ENCODE data around the gene HNRNPA0. TPM values are rescaled to one million over a fixed set of nuclear protein-coding genes. Genes with fewer than 3 reads are reported as not detected.

Gene HNRNPA0
- total RNA-seq, 1 experiment from 2014 or later = 68.5 TPM

GRCh38 chr5:137760719-137761516 is 6.8 kb upstream of the HNRNPA0 start:
- no peaks in the 10 kb centered on the region for H3K4me1 Mint-ChIP-seq
- Histone ChIP-seq H2AK5ac (ENCODE audit: insufficient read length, low read length) (no peak overlapping the region), H3K56ac (ENCODE audit: insufficient read length, low read depth, low read length) (no peak overlapping the region), H3K23ac (ENCODE audit: insufficient read length, low read depth, low read length) (no peak overlapping the region), H3K9ac (ENCODE audit: extremely low read depth, insufficient read length, low read length) (no peak overlapping the region), H3K14ac (ENCODE audit: insufficient read depth, low read length) (no peak overlapping the region), H3K79me2 (ENCODE audit: insufficient read depth, low read length) (no peaks in the 10 kb centered on the region), H3K9me3 (ENCODE audit: control insufficient read depth, low read depth, low read length) (no peaks in the 10 kb centered on the region), H2BK15ac (ENCODE audit: low read depth, low read length) (no peak overlapping the region), H3K27me3 (ENCODE audit: insufficient read depth, low read length) (no peaks in the 10 kb centered on the region), H3K23me2 (ENCODE audit: insufficient read length, low read depth, low read length, poor library complexity, severe bottlenecking) (no peaks in the 10 kb centered on the region), H2BK5ac (ENCODE audit: insufficient read length, low read length) (no peak overlapping the region), H2BK12ac (ENCODE audit: insufficient read length, low read depth, low read length) (no peak overlapping the region), H3K4me2 (ENCODE audit: insufficient read depth, insufficient read length, low read length) (no peak overlapping the region), H3K4me1 (ENCODE audit: insufficient read depth, low read length) (no peaks in the 10 kb centered on the region), H2BK120ac (ENCODE audit: low read depth, low read length, poor library complexity, severe bottlenecking) (no peak overlapping the region), H3K4ac (ENCODE audit: low read depth, low read length) (no peak overlapping the region), H3K27ac (ENCODE audit: insufficient read length, low read depth, low read length) (no peak overlapping the region), H2BK20ac (ENCODE audit: low read depth, low read length, poor library complexity, severe bottlenecking) (no peak overlapping the region), H3T11ph (ENCODE audit: low read length) (no peak overlapping the region), H3K18ac (ENCODE audit: insufficient read length, low read depth, low read length) (no peak overlapping the region), H4K91ac (ENCODE audit: insufficient read length, low read depth, low read length) (no peak overlapping the region), H4K20me1 (ENCODE audit: control insufficient read depth, insufficient read depth, insufficient read length) (no peaks in the 10 kb centered on the region), H4K8ac (replicated peaks; ENCODE audit: insufficient read length, low read depth, low read length) (no peak overlapping the region), H2AFZ (ENCODE audit: low read length) (no peak overlapping the region), H4K5ac (ENCODE audit: insufficient read length, low read depth, low read length) (no peak overlapping the region), H3K79me1 (ENCODE audit: insufficient read depth, low read depth, low read length, poor library complexity, severe bottlenecking) (no peaks in the 10 kb centered on the region)
- TF ChIP-seq CTCF (conservative IDR thresholded peaks at IDR 0.05) = no peak
- peaks cover 0 to 11% (median 0%) of the 10 kb centered on the region in 3 experiments; a peak in 2 of 7 replicates for H3K36me3 Mint-ChIP-seq (ENCODE audit: insufficient read depth in 1 of 3, low read depth in 3 of 3)
- H3K27ac Mint-ChIP-seq = no peak overlapping the region; a peak in 1 of 7 replicates
- DNase-seq = no peak
- peaks cover 13 to 15% of the 10 kb centered on the region in 2 experiments for H3K9me3 Mint-ChIP-seq
- peaks cover 22% of the 10 kb centered on the region for H3K27me3 Mint-ChIP-seq (ENCODE audit: low read depth)
- no CpG with 5 or more reads among the region's 7 CpGs for WGBS (ENCODE audit: extremely low coverage, insufficient read length, low lambda C conversion rate)
- H3K4me3 Mint-ChIP-seq = no peak overlapping the region
